GM12864 (cell line): Measurements from ENCODE around the gene BPHL.
"Not testable (repeated sequence)": the region's sequence is repeated elsewhere in the genome, so short reads cannot be mapped to it uniquely, and the experiment has no call there.

Source experiments
- DNase-seq: peaks from one replicate; pipeline ENCODE4 v3.0.0-alpha.2; 2011; ENCODE audit warnings: low read depth
- H3K4me3 ChIP-seq: 2 replicates; pipeline ENCODE4 v1.5.1; 2011; ENCODE audit warnings: mild to moderate bottlenecking, low read depth, low read length, control low read depth
- CTCF ChIP-seq: IDR thresholded peaks from 2 replicates; pipeline ENCODE4 v1.5.1; 2011; ENCODE audit warnings: low read depth, mild to moderate bottlenecking, moderate library complexity, low read length, control low read depth, inconsistent platforms; ENCODE audit errors: missing control alignments

Gene BPHL

DNA sequence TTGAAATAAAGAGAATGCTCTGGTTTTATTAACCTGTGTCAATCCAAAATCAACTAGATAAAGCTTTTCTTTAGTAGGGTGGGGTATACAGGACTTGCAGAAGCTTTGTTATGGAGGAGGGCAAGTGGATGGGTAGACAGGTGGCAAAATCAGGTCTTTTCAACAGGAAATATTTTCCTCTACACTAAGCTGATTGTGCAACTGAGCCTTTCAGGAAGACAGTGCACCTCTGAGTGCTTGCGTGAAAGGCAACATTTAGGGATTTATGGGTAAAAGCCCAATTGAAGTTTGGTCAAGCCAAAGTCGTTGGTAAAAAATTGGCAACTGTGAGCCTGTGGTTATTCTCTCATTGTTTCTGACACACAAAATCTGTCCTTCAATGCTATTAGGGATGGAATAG, 62.6 kb downstream of the BPHL start:
- H3K4me3 ChIP-seq: no peak overlapping the region
- TF ChIP-seq CTCF: no peak
- no peak for DNase-seq

DNA sequence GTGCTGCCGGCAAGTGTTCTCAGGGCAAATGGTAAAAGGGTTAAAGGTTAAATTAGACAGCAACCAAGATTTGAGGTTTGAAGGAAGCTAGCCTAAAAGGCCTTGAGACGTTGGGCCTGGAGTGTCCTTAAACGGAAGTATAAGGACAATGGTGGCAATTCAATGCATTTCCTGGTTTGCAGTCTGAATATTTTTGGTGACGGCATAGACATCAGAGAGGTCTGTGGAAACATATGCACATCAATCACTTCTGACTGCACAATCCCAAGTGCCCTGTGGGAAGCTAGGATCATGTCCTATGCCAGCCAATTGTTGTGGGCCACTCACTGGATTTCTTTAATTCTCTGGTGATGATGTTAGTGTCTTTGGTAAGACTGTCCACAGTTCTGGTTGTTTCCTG, 64.6 kb downstream of the BPHL start:
- no peak for TF ChIP-seq CTCF
- no peak for DNase-seq

GRCh38 chr6:3186974-3187382, 68.5 kb downstream of the BPHL start:
- TF ChIP-seq CTCF: no peak
- H3K4me3 ChIP-seq: no peak overlapping the region
- DNase-seq: peak; percentile 55

More for the DNA sequence above, 64.6 kb downstream of the BPHL start:
- H3K4me3 ChIP-seq: no peak overlapping the region

DNA sequence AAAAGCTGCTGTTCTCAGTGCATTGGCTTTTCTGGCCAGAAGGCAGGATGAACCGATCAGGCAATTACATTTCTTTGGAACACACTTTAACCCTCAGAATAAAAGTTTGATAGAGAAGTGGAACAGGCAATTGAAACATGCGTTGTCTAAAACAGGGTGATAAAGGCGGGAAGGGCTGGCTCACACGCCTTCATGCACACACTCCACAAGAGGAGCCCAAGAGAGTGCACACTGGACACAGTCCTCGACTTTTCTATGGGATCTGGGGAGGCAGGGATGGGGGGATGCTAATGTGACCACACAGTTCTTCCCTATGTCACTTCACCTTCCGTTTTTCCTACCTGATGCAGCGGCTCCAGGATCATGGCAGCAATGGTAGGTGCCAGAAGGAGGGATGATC, 69.8 kb downstream of the BPHL start:
- H3K4me3 ChIP-seq: no peak overlapping the region
- no peak for TF ChIP-seq CTCF
- DNase-seq: no peak

- not testable (repeated sequence) for DNase-seq, H3K4me3 ChIP-seq
Observed at GRCh38 chr6:3189192-3189591, 70.7 kb downstream of the BPHL start.

DNA sequence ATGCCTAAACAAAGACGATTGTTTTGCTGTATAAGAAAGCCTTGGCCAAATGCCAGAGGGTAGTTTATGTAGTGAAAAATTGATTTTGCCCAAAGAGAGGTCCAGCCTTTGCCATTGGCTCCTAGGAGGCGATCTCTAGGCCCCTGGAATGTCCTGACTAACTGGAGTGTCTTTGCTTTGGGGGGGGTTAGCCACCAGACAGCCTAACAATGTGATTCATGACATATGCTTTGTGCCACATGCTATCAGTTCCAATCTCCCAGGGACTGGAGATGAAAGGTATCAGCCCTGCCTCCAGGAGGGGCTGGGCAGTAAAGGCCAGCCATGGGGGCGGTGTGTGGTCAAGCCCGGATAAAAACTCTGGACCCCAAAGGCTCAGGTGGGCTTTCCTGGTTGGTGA, 71.5 kb downstream of the BPHL start:
- no peak for DNase-seq
- no peak for TF ChIP-seq CTCF
- no peak overlapping the region for H3K4me3 ChIP-seq

- DNase-seq: no peak
- no peak for TF ChIP-seq CTCF
- H3K4me3 ChIP-seq: no peak overlapping the region
Observed at GRCh38 chr6:3190779-3191178, 72.3 kb downstream of the BPHL start.
